GM23248 (cell line): ENCODE data around the gene TMEM59L.

Experiments
- EZH2 ChIP-seq: fragments of 200-600 bp; sonication (generic); IDR thresholded peaks from 2 replicates; pipeline ENCODE4 v1.6.1; 2018; ENCODE audit warnings: antibody characterized with exemption, mild to moderate bottlenecking; ENCODE audit not compliant: insufficient read depth, poor library complexity, severe bottlenecking
- EZH2phosphoT487 ChIP-seq: fragments of 200-600 bp; sonication (generic); IDR thresholded peaks from 2 replicates; pipeline ENCODE4 v1.6.1; 2018; ENCODE audit warnings: antibody characterized with exemption, moderate library complexity, mild to moderate bottlenecking, low read depth; ENCODE audit not compliant: insufficient read depth

GRCh38 chr19:18595475-18595874 lies 17.2 kb upstream of the TMEM59L start:
- TF ChIP-seq EZH2 (no peak), EZH2phosphoT487 (no peak)
